ENCODE results near the gene MET.
"Not testable (repeated sequence)": the region's sequence is repeated elsewhere in the genome, so short reads cannot be mapped to it uniquely, and the experiment has no call there.

The MET gene

GRCh38 chr7:116811768-116812167 is 139.8 kb downstream of the MET start:
- no peak for DNase-seq (ENCODE audit: low read depth)

GRCh38 chr7:116812860-116813259 is 140.9 kb downstream of the MET start:
- DNase-seq (ENCODE audit: low read depth), result no peak

GRCh38 chr7:116813371-116813770 is 141.4 kb downstream of the MET start:
- not testable (repeated sequence) for DNase-seq (ENCODE audit: low read depth)

- no peak for DNase-seq (ENCODE audit: low read depth)
Measured at GRCh38 chr7:116815041-116815440, 143.0 kb downstream of the MET start.

- no peak for DNase-seq (ENCODE audit: low read depth)
Measured at GRCh38 chr7:116820149-116820548, 148.2 kb downstream of the MET start.

- DNase-seq (ENCODE audit: low read depth), result not testable (repeated sequence)
Measured at GRCh38 chr7:116821647-116822046, 149.7 kb downstream of the MET start.

- no peak for DNase-seq (ENCODE audit: low read depth)
Measured at GRCh38 chr7:116824449-116824848, 152.5 kb downstream of the MET start.

GRCh38 chr7:116828281-116828680 is 156.3 kb downstream of the MET start:
- no peak for DNase-seq (ENCODE audit: low read depth)

- DNase-seq (ENCODE audit: low read depth), result no peak
Measured at GRCh38 chr7:116829041-116829440, 157.0 kb downstream of the MET start.

- DNase-seq (ENCODE audit: low read depth), result no peak
Measured at GRCh38 chr7:116829493-116829892, 157.5 kb downstream of the MET start.

- no peak for DNase-seq (ENCODE audit: low read depth)
Measured at GRCh38 chr7:116832692-116833091, 160.7 kb downstream of the MET start.

- peak; percentile 53 for DNase-seq (ENCODE audit: low read depth)
Measured at GRCh38 chr7:116834815-116835504, 163.0 kb downstream of the MET start.

- no peak for DNase-seq (ENCODE audit: low read depth)
Measured at GRCh38 chr7:116836048-116836447, 164.1 kb downstream of the MET start.

GRCh38 chr7:116836911-116837310 is 164.9 kb downstream of the MET start:
- no peak for DNase-seq (ENCODE audit: low read depth)

GRCh38 chr7:116837586-116837985 is 165.6 kb downstream of the MET start:
- no peak for DNase-seq (ENCODE audit: low read depth)

- DNase-seq (ENCODE audit: low read depth), result no peak
Measured at GRCh38 chr7:116840256-116840655, 168.3 kb downstream of the MET start.

GRCh38 chr7:116842371-116842770 is 170.4 kb downstream of the MET start:
- no peak for DNase-seq (ENCODE audit: low read depth)

- no peak for DNase-seq (ENCODE audit: low read depth)
Measured at GRCh38 chr7:116843378-116843777, 171.4 kb downstream of the MET start.
